Colonic mucosa (tissue), 4 donors: ENCODE measurements around the gene ST8SIA3. TPM values are rescaled to one million over a fixed set of nuclear protein-coding genes. Genes with fewer than 3 reads are reported as not detected.

Source experiments
- DNase-seq: peaks from one replicate; pipeline ENCODE4 v3.0.0-alpha.2; 2020
- H3K27ac ChIP-seq: fragments of 200-600 bp; one replicate; pipeline ENCODE4 v1.8.0; 2021
- H3K27me3 ChIP-seq: fragments of 200-600 bp; one replicate; pipeline ENCODE4 v1.8.0; 2021
- H3K36me3 ChIP-seq: fragments of 200-600 bp; one replicate; pipeline ENCODE4 v1.8.0; 2021
- H3K4me1 ChIP-seq: fragments of 200-600 bp; one replicate; pipeline ENCODE4 v1.8.0; 2021; ENCODE audit warnings: mild to moderate bottlenecking
- H3K4me3 ChIP-seq: fragments of 200-600 bp; one replicate; pipeline ENCODE4 v1.8.0; 2021
- H3K9ac ChIP-seq, 2 donors: one replicate each; pipeline ENCODE4 v1.7.0; 2013; ENCODE audit warnings: control low read depth in 2 of 2, low read depth in 2 of 2, low read length in 2 of 2
- H3K9me3 ChIP-seq: fragments of 200-600 bp; one replicate; pipeline ENCODE4 v1.8.0; 2021
- intact Hi-C: fragments of 100-400 bp; cut with DNase I; formaldehyde crosslinking; loops from one replicate; pipeline ENCODE4 v1.14.1; 2022
- total RNA-seq, 2 donors: library from RNA; stranded (reverse); fragmentation: NEBNext Ultra II Directional in 1 of 2; extraction: Animal tissue kit (Norgen Biotek cat#: 25700) in 1 of 2; gene quantifications; one replicate each; pipeline ENCODE4 v1.2.1, GENCODE V29; 2021
- TF ChIP-seq, protein P1 (sequence below): fragments of 200-600 bp; IDR thresholded peaks from one replicate; pipeline ENCODE4 v1.8.0; 2022; ENCODE audit warnings: antibody characterized with exemption, mild to moderate bottlenecking
- donor health status: healthy.
- donor health status: DM: no; HTN: no; CAD: no.
- donor health status: DM: no; HTN: no; CAD: no.

Gene ST8SIA3
- total RNA-seq, 2 donors from 2014 or later, result 0.05 TPM

DNA sequence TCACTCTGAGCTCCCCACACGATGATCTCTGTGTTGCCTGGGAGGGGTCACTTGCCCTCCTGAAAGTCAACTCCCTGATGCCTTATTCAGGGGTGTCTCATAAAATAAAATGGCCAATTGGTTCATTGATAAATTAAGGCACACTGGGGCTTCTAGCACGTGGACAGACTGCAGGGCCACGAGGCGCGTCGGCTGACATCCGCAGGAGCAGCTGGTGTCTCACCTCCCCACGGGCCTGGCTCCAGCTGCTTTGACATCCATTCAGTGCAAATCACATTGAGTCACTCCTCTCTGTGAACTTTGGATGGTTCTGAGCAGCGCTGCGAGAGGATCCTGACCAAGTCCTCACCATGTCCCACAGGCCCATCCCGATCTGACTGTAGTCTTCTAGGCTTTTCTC, 4.6 kb upstream of the ST8SIA3 start:
- DNase-seq, result no peak
- Histone ChIP-seq H3K9ac (no peak overlapping the region), H3K4me1 (no peaks in the 10 kb centered on the region), H3K36me3 (no peaks in the 10 kb centered on the region), H3K27me3 (no peaks in the 10 kb centered on the region), H3K4me3 (no peak overlapping the region), H3K9me3 (no peaks in the 10 kb centered on the region), H3K27ac (no peak overlapping the region)
- intact Hi-C loops, result no loop called here
- TF ChIP-seq, protein P1, sequence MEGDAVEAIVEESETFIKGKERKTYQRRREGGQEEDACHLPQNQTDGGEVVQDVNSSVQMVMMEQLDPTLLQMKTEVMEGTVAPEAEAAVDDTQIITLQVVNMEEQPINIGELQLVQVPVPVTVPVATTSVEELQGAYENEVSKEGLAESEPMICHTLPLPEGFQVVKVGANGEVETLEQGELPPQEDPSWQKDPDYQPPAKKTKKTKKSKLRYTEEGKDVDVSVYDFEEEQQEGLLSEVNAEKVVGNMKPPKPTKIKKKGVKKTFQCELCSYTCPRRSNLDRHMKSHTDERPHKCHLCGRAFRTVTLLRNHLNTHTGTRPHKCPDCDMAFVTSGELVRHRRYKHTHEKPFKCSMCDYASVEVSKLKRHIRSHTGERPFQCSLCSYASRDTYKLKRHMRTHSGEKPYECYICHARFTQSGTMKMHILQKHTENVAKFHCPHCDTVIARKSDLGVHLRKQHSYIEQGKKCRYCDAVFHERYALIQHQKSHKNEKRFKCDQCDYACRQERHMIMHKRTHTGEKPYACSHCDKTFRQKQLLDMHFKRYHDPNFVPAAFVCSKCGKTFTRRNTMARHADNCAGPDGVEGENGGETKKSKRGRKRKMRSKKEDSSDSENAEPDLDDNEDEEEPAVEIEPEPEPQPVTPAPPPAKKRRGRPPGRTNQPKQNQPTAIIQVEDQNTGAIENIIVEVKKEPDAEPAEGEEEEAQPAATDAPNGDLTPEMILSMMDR, result no peak

DNA sequence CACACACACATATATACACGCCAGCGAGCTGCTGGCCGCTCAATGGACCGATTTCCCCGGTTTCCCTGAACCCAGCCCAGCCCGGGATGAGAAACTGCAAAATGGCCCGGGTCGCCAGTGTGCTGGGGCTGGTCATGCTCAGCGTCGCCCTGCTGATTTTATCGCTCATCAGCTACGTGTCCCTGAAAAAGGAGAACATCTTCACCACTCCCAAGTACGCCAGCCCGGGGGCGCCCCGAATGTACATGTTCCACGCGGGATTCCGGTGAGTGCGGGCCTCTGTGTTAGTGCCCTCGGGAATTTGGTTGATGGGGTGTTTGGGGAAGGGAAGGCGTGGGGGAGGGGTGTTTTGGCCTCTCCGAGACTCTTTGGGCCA, 392 bp downstream of the ST8SIA3 start:
- Histone ChIP-seq H3K9me3 (no peaks in the 10 kb centered on the region), H3K27ac (no peak overlapping the region), H3K36me3 (no peaks in the 10 kb centered on the region), H3K27me3 (peaks cover 13% of the 10 kb centered on the region), H3K9ac (no peak overlapping the region), H3K4me1 (no peaks in the 10 kb centered on the region), H3K4me3 (no peak overlapping the region)
- intact Hi-C loops, result no loop called here
- DNase-seq, result no peak
- TF ChIP-seq, protein P1, result no peak

DNA sequence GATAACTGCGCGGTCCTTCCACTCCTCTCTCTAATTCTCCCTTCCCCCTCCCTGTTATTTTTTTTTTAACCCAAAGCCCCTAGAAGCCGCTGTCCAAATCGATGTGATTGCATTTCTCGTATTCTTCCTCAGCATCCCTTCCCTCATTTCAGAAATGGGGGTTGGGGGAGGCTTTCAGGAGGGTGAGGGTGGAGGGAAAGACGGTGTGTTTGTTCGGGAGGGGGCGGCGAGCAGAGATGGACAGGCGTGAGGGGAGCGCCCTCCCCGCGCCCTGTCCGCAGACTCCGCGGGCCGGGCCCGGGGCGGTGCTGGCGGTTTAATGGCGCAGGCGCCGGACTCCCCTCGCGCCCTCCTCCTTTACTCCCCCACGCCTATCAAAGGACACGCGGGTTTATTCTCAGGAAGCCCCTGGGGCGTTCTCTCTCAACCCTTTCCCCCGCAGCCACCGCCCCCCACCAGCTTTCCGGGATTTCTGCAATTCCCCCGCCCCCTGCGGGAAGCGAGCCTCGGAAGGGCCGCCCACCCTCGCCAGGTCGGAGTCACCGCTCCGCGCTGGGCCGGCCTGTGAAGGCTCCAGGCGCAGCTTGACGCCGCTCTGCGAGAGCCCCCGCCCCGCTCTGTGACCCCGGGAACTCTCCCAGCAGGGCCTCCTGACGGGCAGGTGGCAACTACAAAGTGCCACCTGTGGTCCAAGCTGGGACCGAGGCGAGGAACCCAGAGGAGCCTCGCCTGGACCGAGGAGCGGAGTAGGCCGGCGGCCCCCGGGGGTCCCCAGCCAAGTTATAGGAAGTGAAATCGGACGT, 981 bp downstream of the ST8SIA3 start:
- Histone ChIP-seq H3K9ac (no peak overlapping the region), H3K36me3 (no peaks in the 10 kb centered on the region), H3K27ac (no peak overlapping the region), H3K4me3 (no peak overlapping the region), H3K27me3 (peaks cover 13% of the 10 kb centered on the region), H3K9me3 (no peaks in the 10 kb centered on the region), H3K4me1 (no peaks in the 10 kb centered on the region)
- no peak for DNase-seq
- TF ChIP-seq, protein P1, result no peak
- intact Hi-C loops, result no loop called here

DNA sequence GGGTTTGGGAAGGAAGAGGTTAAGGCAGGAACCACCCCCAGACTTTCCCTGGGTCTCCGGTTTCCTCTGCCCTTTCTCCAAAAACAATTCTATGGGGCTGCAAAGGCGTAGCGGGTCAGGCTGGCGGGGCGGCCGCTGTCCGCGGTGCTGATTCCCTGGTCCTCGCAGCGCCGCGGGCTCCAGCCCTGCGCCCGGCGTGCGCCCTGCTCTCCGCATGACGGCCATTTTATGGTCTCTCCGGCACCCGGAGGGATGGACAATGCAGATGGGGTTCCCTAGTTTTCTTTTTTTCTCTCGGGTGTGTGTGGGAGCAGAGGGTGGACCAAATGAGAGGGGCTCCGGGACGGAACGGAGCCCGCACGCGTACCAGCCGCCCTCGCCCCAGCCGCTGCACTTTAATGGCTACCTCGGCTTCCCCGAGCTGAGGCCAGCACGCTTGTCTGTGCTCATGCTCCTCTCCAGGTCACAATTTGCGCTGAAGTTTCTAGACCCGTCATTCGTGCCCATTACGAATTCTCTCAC, 1.6 kb downstream of the ST8SIA3 start:
- intact Hi-C loops, result no loop called here
- Histone ChIP-seq H3K9ac (no peak overlapping the region), H3K36me3 (no peaks in the 10 kb centered on the region), H3K27me3 (peaks cover 13% of the 10 kb centered on the region), H3K4me1 (no peaks in the 10 kb centered on the region), H3K4me3 (no peak overlapping the region), H3K9me3 (no peaks in the 10 kb centered on the region), H3K27ac (no peak overlapping the region)
- TF ChIP-seq, protein P1, result no peak
- DNase-seq, result peak; percentile 23

DNA sequence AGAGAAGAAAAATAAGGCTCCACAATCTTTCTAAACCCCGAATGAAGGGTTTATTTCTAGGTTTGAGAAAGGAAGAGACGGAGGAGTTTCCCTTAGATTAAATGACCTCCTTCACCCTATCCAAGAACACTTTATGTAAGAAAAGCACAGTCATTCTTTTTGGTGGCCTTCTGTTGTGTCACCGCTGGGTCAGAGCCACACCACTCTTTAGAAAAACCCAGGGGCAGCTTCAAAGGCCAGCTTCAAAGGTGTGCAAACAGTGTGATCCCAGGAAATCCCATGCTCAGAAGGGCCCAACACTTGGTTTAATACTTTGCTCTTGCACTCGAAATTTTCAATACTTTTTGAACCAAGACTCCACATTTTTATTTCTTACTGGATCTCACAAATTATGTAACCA, 7.1 kb downstream of the ST8SIA3 start:
- DNase-seq, result no peak
- H3K4me1 ChIP-seq, result no peaks in the 10 kb centered on the region
- H3K27me3 ChIP-seq, result no peaks in the 10 kb centered on the region
- no peak overlapping the region for H3K4me3 ChIP-seq
- intact Hi-C loops, result no loop called here
- TF ChIP-seq, protein P1, result no peak
- H3K9me3 ChIP-seq, result no peaks in the 10 kb centered on the region
- no peak overlapping the region for H3K9ac ChIP-seq
- H3K27ac ChIP-seq, result no peak overlapping the region
- H3K36me3 ChIP-seq, result no peaks in the 10 kb centered on the region
